Fibroblast of the aortic adventitia (primary cell): ENCODE measurements around the gene BCL2L13. TPM values are rescaled to one million over a fixed set of nuclear protein-coding genes. Genes with fewer than 3 reads are reported as not detected.
"Not testable (repeated sequence)": the region's sequence is repeated elsewhere in the genome, so short reads cannot be mapped to it uniquely, and the experiment has no call there.

Experiments
- DNase-seq: peaks from one replicate; pipeline ENCODE4 v3.0.0-alpha.2; 2010; ENCODE audit warnings: low read depth
- H3K4me3 ChIP-seq: 2 replicates; pipeline ENCODE4 v1.5.1; 2011; ENCODE audit warnings: low read depth, mild to moderate bottlenecking, control low read depth, low read length, moderate library complexity
- total RNA-seq: library from RNA; depleted of rRNA; stranded (reverse); fragments of >200 nt; gene quantifications from 2 replicates; pipeline ENCODE4 v1.2.3, GENCODE V29; 2012; ENCODE audit warnings: low replicate concordance
- TF ChIP-seq, protein P1 (sequence below): IDR thresholded peaks from 2 replicates; pipeline ENCODE4 v1.5.1; 2011; ENCODE audit warnings: mild to moderate bottlenecking, low read length, control low read depth, inconsistent platforms; ENCODE audit not compliant: insufficient read depth

BCL2L13 gene
- total RNA-seq, 1 donor, result 40.2 TPM

DNA sequence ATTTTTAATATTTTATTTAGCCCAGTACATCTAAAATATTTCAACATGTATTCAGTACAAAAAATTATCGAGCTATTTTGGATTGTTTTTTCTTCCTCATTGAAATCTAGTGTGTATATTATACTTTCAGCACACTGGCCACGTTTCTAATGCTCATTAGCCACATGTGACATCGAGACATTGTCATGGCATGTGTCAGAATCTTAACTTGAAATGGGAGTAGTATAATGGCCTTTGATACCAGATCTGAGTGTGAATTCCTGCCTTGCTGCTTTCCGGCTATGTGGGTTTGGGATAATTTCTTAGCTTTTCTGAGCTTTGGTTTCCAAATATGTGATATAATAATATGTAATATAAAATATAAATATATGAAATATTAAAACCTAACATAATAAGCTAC lies 54.3 kb downstream of the BCL2L13 start:
- TF ChIP-seq, protein P1, sequence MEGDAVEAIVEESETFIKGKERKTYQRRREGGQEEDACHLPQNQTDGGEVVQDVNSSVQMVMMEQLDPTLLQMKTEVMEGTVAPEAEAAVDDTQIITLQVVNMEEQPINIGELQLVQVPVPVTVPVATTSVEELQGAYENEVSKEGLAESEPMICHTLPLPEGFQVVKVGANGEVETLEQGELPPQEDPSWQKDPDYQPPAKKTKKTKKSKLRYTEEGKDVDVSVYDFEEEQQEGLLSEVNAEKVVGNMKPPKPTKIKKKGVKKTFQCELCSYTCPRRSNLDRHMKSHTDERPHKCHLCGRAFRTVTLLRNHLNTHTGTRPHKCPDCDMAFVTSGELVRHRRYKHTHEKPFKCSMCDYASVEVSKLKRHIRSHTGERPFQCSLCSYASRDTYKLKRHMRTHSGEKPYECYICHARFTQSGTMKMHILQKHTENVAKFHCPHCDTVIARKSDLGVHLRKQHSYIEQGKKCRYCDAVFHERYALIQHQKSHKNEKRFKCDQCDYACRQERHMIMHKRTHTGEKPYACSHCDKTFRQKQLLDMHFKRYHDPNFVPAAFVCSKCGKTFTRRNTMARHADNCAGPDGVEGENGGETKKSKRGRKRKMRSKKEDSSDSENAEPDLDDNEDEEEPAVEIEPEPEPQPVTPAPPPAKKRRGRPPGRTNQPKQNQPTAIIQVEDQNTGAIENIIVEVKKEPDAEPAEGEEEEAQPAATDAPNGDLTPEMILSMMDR, result no peak
- DNase-seq, result no peak
- no peak overlapping the region for H3K4me3 ChIP-seq

DNA sequence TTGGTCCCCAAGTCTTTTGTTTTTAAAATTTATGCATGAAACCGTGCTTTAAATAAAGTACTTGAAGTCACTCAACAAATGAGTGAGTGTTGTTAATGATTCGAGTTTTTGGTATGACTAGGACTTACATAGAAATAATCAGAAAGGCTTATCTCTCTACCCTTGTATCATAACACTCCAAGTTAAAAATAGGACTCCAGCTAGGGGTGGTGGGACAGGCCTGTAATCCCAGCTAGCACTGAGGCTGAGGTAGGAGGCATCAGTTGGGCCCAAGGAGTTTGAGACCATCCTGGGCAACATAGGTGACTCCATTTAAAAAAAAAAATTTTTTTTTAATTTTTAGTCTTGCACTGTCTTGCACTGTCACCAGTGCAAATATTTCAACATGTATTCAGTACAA lies 55.6 kb downstream of the BCL2L13 start:
- no peak overlapping the region for H3K4me3 ChIP-seq
- no peak for DNase-seq
- TF ChIP-seq, protein P1, result no peak

DNA sequence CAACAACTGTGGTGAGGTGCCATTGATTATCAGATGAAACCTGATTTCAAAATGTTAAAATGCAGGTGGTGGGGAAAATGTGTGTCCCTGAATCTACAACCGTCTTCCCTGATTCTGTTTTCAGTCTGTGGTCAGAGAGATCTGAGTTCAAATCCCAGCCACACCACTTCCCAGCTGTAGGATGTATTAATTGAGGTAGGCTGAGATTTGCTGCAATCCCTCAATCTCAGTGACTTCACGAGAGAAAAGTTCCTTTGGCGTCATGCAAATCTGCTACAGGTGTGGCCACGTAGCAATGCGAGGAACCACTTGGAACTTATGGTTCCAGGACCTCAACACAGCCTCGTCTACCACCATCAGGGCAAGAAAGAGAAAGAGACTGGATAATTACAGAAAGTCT lies 56.2 kb downstream of the BCL2L13 start:
- DNase-seq, result no peak
- TF ChIP-seq, protein P1, result no peak
- H3K4me3 ChIP-seq, result no peak overlapping the region

DNA sequence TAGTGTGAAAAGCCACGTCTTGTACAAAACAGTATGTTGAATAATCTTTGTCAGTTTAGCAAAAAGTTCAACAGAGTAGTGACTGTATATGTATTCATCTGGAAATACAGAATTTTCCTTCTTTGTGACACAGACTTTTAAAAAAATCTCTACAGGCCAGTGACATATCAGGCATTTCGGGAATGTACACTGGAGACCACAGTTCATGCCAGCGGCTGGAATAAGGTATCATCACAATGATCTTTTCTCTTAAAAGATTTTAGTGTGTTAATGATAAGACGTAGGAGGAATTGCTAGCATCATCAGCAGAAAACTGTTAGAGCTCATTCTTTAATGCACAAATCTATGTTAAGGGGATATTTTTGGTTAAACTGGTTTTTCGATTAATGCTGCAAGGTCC lies 57.4 kb downstream of the BCL2L13 start:
- no peak overlapping the region for H3K4me3 ChIP-seq
- TF ChIP-seq, protein P1, result no peak
- no peak for DNase-seq

DNA sequence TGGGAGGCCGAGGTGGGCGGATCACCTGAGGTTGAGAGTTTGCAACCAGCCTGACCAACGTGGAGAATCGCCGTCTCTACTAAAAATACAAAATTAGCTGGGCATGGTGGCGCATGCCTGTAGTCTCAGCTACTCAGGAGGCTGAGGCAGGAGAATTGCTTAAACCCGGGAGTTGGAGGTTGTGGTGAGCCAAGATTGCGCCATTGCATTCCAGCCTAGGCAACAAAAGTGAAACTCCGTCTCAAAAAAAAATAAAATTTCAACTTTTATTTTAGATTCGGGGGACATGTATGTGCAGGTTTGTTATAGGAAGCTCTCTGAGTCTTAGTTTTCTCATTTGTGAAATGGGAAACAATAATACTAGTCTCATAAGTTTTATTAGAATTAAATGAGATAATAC lies 58.6 kb downstream of the BCL2L13 start:
- not testable (repeated sequence) for H3K4me3 ChIP-seq, DNase-seq

DNA sequence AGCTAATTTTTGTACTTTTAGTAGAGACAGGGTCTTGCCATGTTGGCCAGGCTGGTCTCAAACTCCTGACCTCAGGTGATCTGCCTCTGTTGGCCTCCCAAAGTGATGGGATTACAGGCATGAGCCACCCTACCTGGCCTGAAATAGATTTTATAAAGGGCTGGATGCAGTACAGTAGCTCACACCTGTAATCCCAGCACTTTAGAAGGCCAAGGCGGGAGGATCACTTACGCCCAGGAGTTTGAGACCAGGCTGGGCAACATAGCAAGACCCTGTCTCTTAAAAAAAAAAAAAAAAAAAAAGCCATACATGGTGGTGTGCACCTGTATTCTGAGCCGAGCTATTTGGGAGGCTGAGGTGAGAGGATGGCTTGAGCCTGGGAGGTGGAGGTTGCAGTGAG lies 59.7 kb downstream of the BCL2L13 start:
- H3K4me3 ChIP-seq, DNase-seq: not testable (repeated sequence)

DNA sequence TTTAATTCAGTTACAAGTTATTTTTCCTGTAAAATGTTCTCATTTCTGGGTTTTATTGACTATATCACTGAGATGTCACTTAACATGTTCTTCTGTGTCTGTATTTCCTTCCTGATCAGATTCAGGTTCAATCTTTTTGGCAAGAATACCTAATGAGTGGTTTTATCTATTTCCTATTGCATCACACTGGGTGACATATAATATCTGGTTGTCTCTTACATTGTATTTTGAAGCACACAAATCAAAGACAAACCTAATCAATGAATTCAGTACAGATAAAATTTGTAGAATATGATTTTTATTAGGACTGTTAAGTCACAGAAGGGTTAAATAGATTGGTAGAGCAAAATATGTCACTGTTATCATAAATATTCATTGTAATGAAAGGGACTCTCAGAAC lies 60.4 kb downstream of the BCL2L13 start:
- no peak for DNase-seq
- TF ChIP-seq, protein P1, result no peak

DNA sequence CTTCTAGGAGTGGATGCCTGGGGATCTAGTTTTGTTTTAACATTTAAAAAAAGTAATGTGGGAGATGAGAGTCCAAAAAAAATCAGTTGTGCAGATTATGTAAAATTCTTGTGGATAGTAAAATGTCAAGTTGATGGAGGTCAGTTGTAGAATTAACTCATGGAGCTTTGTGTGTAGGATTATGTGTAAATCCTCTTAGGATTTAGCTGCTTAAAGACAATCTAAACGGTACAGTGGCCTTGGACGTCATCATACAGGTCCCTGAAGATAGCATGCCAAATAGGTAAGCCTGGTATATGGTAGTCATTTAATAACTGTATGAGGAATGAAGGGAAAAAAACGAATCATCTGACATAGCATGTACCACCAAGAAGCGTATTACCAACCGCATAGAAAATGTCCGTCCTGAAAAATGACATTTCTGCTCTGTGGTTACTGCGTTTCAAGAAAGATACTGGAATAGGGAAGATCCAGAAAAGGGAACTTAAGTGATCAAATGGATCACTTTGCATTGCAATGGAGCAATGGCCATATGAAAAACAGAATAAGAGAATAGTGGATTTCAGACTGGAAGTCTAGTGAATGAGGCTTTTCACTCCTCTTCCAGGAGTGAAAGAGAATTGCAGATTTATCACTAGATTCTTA lies 61.3 kb downstream of the BCL2L13 start:
- TF ChIP-seq, protein P1, result no peak
- no peak overlapping the region for H3K4me3 ChIP-seq
- no peak for DNase-seq

More for the DNA sequence above, 60.4 kb downstream of the BCL2L13 start:
- no peak overlapping the region for H3K4me3 ChIP-seq
